Fibroblast of the aortic adventitia (primary cell): ENCODE measurements around the gene IL1RL1. TPM values are rescaled to one million over a fixed set of nuclear protein-coding genes. Genes with fewer than 3 reads are reported as not detected.
A peak's percentile ranks its signal among the peaks of the same experiment; 100 is the strongest.

Experiments
- DNase-seq: peaks from one replicate; pipeline ENCODE4 v3.0.0-alpha.2; 2010; ENCODE audit warnings: low read depth
- H3K4me3 ChIP-seq: 2 replicates; pipeline ENCODE4 v1.5.1; 2011; ENCODE audit warnings: low read depth, mild to moderate bottlenecking, control low read depth, low read length, moderate library complexity
- CTCF ChIP-seq: IDR thresholded peaks from 2 replicates; pipeline ENCODE4 v1.5.1; 2011; ENCODE audit warnings: mild to moderate bottlenecking, low read length, control low read depth, inconsistent platforms; ENCODE audit not compliant: insufficient read depth
- total RNA-seq: library from RNA; depleted of rRNA; stranded (reverse); fragments of >200 nt; gene quantifications from 2 replicates; pipeline ENCODE4 v1.2.3, GENCODE V29; 2012; ENCODE audit warnings: low replicate concordance

IL1RL1 gene
- total RNA-seq, 1 donor: 8.2 TPM

GRCh38 chr2:102301867-102302362 is 9.4 kb upstream of the IL1RL1 start:
- peak; percentile 46 for DNase-seq
- no peak overlapping the region for H3K4me3 ChIP-seq
- TF ChIP-seq CTCF: peak; percentile 52

- TF ChIP-seq CTCF: no peak
- H3K4me3 ChIP-seq: no peak overlapping the region
- DNase-seq: no peak
Measured at GRCh38 chr2:102302458-102302857, 8.9 kb upstream of the IL1RL1 start.

GRCh38 chr2:102303589-102303988 is 7.8 kb upstream of the IL1RL1 start:
- no peak overlapping the region for H3K4me3 ChIP-seq
- no peak for DNase-seq
- TF ChIP-seq CTCF: no peak

DNA sequence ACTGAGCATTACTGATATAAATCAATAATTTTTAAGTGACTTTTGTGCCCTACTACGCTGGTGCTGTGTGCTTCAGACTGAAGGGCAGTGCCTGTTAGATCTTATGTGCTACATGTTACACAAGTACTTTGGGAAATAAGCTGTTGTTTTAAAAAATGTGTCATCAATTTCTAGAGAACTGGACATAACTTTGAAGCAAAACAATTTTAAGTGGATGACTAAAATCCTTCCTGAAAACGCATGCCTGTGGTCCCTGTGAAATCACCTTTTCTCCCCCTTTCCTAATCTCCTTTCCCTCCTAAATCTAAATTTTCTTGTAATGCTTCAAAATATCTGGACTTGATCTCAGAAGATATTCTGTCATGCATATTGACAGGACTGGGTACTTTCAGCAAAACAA is 7.1 kb upstream of the IL1RL1 start:
- no peak for TF ChIP-seq CTCF
- H3K4me3 ChIP-seq: no peak overlapping the region
- peak; percentile 54 for DNase-seq

DNA sequence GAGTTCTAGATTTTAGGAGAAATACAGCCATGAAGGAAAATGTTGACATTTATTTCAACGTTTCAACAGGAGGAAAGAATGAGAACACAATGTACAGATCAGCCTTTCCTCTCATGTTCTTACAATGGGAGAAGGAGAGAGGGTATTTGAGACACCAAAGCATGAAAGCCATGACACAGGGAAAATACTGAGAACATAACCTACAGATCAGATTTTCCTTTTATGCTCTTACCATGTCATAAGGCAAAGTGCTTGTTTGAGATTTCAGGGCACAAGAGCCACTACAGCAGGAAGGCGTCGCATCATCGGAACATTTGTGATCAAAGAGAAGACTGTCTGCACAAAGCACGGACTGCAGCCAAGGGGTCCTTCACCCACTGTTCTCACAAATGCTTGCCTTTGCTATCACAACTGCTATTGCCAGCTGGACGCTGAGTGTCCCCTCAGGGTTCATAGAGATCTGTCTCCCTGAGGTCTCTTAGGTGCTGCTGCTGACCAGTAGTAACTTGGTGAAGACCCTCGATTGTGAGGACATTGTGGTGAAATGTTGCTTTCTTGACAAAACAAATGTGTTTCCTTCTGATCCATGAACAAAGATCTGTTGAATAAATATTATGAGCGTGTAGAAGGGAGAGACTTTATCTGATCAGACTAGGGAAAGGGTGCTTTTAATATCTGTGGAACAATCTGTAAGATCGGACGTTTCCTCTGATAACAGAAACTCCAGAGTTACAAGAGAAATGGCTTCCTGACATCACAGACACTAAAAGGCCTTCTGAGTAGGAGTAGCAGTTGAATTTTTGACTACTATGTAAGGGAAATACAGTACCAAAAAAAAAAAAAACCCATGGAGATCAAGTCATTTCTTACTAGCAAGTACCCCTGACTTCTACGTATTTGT is 6.4 kb upstream of the IL1RL1 start:
- no peak overlapping the region for H3K4me3 ChIP-seq
- TF ChIP-seq CTCF: no peak
- DNase-seq: no peak

- DNase-seq: no peak
- no peak overlapping the region for H3K4me3 ChIP-seq
- no peak for TF ChIP-seq CTCF
Measured at GRCh38 chr2:102306125-102306524, 5.2 kb upstream of the IL1RL1 start.
